ENCODE results near the gene AP4B1.
A peak's percentile ranks its signal among the peaks of the same experiment; 100 is the strongest.
"Not testable (repeated sequence)": the region's sequence is repeated elsewhere in the genome, so short reads cannot be mapped to it uniquely, and the experiment has no call there.

Gene AP4B1
- 45.8 to 59.6 reads per million in 2 donors for total RNA-seq

- peak; percentile 83 to 100 (median 97) for DNase-seq
Measured at GRCh38 chr1:113904674-113905434, at the start of gene AP4B1, which contains the start of gene DCLRE1B. TSS of gene AP4B1 (minus strand) at chr1:113904799. CDS start at chr1:113904717, 82 bp downstream. TSS of gene DCLRE1B (plus strand) at chr1:113905326. CDS start at chr1:113905587, 261 bp downstream.

GRCh38 chr1:113951719-113952118 lies 47.1 kb upstream of the AP4B1 start:
- no peak for DNase-seq

GRCh38 chr1:113950908-113951307 lies 46.3 kb upstream of the AP4B1 start:
- no peak for DNase-seq

- DNase-seq: no peak
Measured at GRCh38 chr1:113949007-113949406, 44.4 kb upstream of the AP4B1 start.

GRCh38 chr1:113948151-113948550 lies 43.6 kb upstream of the AP4B1 start:
- DNase-seq: not testable (repeated sequence)

- DNase-seq: peak in 1 of 5 experiments; percentile 61
Measured at GRCh38 chr1:113947388-113948107, 42.9 kb upstream of the AP4B1 start.

GRCh38 chr1:113946678-113947387 lies 42.2 kb upstream of the AP4B1 start:
- no peak for DNase-seq

- DNase-seq: peak in 1 of 5 experiments; percentile 38
Measured at GRCh38 chr1:113946112-113946511, 41.5 kb upstream of the AP4B1 start.

GRCh38 chr1:113945329-113945728 lies 40.7 kb upstream of the AP4B1 start:
- DNase-seq: no peak

GRCh38 chr1:113943028-113943811 lies 38.6 kb upstream of the AP4B1 start:
- no peak for DNase-seq

GRCh38 chr1:113942527-113942926 lies 37.9 kb upstream of the AP4B1 start:
- DNase-seq: no peak

- DNase-seq: no peak
Measured at GRCh38 chr1:113941245-113941559, 36.6 kb upstream of the AP4B1 start.

GRCh38 chr1:113940365-113941244 lies 36.0 kb upstream of the AP4B1 start:
- peak in 3 of 5 experiments; percentile 18 to 77 (median 62) for DNase-seq

GRCh38 chr1:113938192-113938591 lies 33.6 kb upstream of the AP4B1 start:
- no peak for DNase-seq

GRCh38 chr1:113937146-113937545 lies 32.5 kb upstream of the AP4B1 start:
- DNase-seq: no peak

GRCh38 chr1:113935970-113936369 lies 31.4 kb upstream of the AP4B1 start:
- peak in 2 of 5 experiments; percentile 35 to 62 for DNase-seq

- DNase-seq: no peak
Measured at GRCh38 chr1:113935176-113935575, 30.6 kb upstream of the AP4B1 start.

GRCh38 chr1:113934511-113935055 lies 30.0 kb upstream of the AP4B1 start:
- DNase-seq: no peak

- no peak for DNase-seq
Measured at GRCh38 chr1:113934006-113934405, 29.4 kb upstream of the AP4B1 start.

GRCh38 chr1:113931451-113931851 lies 26.9 kb upstream of the AP4B1 start:
- DNase-seq: peak in 2 of 5 experiments; percentile 52 to 92
